ENCODE data around the gene CASQ2.
"Not testable (repeated sequence)": the region's sequence is repeated elsewhere in the genome, so short reads cannot be mapped to it uniquely, and the experiment has no call there.

CASQ2 gene

DNA sequence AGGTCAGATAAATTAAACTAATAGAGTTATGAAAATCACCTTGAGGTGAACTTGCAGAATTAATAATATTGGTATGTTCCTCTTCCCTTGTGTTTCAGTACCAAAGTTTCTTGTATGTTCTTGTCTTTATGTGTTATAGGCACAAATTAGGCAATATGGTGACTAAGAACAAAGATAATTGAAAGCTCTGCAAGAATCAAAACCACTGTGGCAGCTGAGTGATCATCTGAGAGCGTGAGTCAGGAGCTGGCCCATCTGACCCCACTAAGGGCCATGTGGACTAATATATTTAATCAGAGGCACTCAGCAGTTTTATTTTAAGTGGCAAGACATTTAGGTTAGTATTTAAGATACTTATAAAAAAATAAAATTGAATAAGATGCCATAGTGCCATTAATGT lies 12.8 kb upstream of the CASQ2 start:
- no peak for DNase-seq (ENCODE audit: low read depth, low spot score)

- not testable (repeated sequence) for DNase-seq (ENCODE audit: low read depth, low spot score)
Observed at GRCh38 chr1:115780655-115781054, 12.1 kb upstream of the CASQ2 start.

DNA sequence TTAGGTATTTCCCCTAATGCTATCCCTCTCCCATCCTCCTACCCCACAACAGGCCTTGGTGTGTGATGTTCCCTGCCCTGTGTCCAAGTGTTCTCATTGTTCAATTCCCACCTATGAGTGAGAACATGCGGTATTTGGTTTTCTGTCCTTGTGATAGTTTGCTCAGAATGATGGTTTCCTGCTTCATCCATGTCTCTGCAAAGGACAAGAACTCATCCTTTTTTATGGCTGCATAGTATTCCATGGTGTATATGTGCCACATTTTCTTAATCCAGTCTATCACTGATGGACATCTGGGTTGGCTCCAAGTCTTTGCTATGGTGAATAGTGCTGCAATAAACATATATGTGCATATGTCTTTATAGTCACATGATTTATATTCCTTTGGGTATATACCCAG lies 10.6 kb upstream of the CASQ2 start:
- not testable (repeated sequence) for DNase-seq (ENCODE audit: low read depth, low spot score)

GRCh38 chr1:115771847-115772457 lies 3.4 kb upstream of the CASQ2 start:
- peak; percentile 25 for DNase-seq (ENCODE audit: low read depth, low spot score)

DNA sequence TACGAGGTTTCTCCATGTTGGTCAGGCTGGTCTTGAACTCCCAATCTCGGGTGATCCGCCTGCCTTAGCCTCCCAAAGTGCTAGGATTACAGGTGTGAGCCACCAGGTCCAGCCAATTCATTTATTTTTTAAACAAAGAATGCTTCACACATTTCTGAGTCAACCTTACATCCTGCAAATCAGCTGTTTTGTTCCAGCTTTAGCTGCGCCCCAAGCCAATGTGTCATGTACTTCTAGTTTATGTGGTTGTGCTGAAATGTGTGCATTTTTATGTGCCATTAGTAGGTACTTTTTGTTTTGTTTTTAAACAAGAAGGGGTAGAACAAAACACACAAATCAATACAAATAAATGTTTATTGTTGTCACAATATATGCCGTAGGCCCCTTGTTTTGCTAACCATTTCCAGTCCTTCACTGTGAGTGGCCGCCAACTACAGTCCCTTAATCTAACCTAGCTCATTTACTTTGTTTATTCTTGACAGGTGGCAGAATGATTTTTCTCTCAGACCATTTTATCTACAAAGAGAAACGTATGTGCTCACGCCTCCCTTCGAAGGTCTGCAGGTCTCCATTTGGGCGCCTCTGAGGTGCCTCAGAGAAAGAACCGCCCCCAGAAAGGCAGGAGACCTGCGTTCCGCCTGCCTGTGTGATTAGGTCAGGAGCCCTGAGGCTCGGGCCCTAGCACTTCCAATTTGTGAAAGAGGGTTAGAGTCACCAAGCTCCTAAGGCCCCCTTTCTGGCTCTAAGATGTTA lies 2.8 kb upstream of the CASQ2 start:
- DNase-seq (ENCODE audit: low read depth, low spot score): no peak

DNA sequence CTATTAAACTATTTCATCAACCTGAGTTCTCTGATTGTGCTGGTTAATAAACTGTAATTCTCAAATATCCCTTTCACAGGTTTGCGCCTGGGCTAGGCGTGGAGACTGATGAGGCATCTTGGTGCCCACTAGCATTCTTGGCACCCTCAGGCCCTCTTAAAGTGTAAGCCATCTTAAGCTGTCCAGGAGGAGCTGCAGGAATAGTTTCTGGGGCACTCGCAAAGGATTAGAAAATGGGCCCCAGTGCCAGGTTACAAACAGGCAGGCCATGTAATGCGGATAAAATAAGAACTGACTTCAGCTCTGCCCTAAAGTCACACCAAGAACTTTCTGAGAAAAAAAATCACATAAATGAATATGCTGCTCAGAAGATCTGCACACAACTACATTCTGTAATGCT lies 1.1 kb downstream of the CASQ2 start:
- DNase-seq (ENCODE audit: low read depth, low spot score): no peak

DNA sequence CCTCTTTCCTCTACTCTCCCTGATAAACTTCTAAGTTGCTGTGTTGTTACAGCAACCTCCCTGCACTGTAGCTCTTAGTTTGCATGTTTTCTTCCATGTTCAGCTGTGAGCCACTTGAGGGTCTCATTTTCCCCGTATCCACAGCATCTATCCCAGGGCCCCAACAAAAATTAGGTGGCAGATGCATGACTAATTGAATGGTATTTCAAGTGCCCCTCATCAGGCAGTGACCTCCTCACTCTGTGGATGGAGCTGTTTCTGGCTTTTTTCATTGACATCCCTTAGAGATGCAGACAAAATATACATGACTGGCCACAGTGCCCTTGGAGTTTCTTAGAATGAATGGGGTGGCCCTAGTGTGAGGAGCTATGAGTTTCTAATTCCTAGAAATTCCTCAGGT lies 3.4 kb downstream of the CASQ2 start:
- DNase-seq (ENCODE audit: low read depth, low spot score): no peak

- DNase-seq (ENCODE audit: low read depth, low spot score): no peak
Observed at GRCh38 chr1:115764541-115764940, 4.0 kb downstream of the CASQ2 start.

DNA sequence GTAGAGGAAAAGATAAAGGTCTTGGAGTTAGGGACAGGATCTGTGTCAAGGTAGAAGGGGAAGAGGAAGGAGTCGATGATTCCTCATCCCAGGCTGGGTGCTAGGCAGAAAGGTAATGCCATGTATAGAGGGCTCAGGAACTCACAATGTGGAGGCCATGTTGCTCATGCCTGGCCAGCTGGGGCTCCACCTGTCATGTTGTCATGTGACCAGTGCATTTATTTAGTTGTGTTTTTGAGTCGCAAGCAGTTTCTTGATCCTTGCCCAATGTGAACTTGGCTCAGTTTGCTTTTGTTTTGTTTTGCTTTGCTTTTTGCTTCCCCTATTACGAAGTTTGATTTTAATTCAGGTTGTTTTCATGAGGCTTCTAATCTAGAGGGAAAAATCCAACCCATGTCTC lies 5.7 kb downstream of the CASQ2 start:
- DNase-seq (ENCODE audit: low read depth, low spot score): no peak

GRCh38 chr1:115761601-115762302 lies 6.8 kb downstream of the CASQ2 start:
- DNase-seq (ENCODE audit: low read depth, low spot score): no peak

- no peak for DNase-seq (ENCODE audit: low read depth, low spot score)
Observed at GRCh38 chr1:115757856-115758255, 10.7 kb downstream of the CASQ2 start.

DNA sequence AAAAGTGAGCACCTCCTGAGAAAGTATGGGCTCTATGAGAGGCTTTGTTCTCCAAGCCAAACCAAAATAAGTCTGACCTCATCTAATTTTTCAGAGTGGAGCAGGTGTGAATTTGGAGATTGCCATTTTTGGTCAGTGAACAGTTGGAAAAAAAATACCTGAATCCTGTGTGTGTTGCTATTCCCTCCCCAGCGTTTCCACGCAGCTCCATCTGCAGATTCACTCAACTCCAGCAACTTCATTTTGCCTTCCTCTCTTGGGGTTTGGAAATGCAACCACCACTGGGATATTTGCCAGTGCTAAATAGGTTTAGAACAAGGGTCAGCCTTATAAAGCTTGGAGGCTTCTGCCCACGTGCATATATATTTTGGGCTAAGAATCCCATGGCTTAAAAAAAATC lies 11.2 kb downstream of the CASQ2 start:
- no peak for DNase-seq (ENCODE audit: low read depth, low spot score)

DNA sequence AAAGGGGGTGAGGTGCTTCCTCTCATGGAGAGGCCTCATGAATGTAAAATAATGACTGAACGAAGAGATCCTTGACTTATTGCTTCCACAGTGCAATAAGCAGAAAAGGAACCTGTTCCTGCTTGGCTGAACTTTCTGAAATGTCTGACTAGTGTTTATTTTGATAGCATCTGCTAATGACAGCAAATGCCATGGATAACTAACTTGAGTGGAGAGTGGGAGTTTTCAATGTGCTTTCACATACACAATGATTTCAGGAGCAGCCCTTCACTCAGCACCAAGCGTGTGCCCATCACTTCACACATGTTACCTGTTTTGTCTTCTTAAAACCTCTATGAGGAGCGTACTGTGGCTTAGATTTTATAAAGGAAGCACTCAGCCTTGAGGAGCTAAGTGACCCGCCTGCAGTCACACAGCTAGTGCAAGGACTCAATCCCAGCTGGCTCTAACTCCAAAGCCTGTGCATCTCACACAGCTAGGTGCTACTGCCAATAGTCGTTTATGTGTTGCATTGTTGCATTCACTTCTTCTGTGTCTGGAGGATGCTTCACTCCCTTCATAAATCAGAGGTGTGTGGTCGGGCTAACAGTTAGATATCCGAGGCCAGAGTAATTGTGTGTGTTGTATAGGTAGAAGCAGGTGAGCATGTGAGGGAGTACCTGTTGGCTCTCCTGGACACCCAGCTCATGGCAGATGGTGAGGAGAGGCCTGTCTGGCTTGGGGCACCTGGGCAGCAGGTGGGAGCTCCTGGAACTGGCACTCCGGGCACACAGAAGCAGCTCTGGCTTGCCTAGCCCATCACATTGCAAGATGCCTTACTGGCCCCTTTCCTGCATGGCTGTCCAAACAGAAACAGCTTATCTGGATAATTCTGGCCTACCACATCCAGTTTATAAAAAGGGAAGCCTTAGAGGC lies 12.8 kb downstream of the CASQ2 start:
- no peak for DNase-seq (ENCODE audit: low read depth, low spot score)

DNA sequence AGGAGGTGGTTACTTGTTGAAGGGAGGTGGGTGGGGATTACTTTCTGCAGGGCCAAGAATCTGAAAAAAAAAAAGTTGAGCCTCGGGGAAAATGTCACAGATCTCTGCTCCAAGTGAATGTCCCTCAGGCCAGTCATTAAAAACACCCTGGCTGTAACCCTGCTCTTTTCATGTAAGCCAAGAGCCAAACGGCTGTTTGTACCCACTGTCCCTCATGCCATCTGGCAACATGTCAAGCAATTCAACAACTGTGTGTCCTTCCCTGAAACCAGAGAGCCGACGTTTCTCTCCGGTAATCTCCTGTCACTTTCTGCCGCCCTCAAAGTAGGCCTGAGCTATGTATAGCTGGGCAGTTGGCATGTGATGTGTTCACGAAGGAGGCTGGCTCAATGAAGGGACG lies 14.7 kb downstream of the CASQ2 start:
- DNase-seq (ENCODE audit: low read depth, low spot score): no peak

DNA sequence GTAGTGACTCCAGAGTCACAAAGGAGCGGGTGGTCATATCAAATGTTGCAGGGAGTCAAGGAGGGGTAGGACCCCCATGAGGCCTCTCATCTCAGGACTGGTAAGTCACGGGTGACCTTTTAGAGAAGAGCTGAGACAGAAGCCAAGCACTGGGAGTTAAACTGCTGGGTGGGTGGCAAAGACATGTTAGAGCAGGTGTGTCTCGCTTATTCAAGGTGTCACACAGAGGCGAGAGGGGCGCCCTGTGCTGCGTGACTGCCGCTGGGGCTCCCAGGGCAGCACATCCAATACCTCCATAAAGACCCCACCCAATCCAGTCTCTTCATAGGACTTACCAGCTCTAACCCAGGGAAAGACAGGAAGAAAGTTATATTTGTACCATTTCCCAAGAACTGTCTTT lies 15.2 kb downstream of the CASQ2 start:
- no peak for DNase-seq (ENCODE audit: low read depth, low spot score)

DNA sequence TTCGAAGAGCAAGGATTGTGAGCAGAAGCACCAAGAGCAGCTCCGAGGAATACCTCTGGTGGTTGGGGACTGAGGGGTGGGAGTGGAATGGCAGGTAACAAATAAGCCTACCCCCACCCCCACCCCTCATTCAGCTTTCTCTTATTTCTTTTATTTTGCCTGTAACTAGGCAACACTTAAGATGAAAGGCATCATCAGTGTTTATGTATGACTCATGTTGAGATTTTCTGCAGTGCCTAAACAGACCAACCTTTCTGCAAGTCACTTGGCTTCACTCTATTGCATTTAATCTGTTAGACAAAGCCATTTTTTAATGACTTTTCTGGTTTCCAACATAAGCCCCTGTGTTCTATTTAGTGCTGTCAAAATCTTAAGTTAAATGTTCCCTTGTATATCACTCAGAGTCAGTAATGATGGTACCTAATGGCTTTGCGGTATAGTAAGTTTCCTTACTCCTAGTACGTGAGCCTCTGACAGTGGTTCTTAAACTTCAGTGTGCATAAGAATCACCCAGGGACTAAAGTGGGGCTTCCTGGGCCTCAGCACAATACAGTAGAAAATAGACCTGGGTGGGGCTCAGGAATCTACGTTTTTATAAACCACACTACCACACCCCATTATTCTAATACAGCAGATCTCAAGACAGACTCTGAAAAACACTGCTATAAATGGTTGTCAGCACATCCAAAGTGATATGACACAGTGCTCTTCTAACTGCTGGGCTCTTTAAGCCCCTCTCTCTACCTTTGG lies 19.9 kb downstream of the CASQ2 start:
- DNase-seq (ENCODE audit: low read depth, low spot score): no peak

DNA sequence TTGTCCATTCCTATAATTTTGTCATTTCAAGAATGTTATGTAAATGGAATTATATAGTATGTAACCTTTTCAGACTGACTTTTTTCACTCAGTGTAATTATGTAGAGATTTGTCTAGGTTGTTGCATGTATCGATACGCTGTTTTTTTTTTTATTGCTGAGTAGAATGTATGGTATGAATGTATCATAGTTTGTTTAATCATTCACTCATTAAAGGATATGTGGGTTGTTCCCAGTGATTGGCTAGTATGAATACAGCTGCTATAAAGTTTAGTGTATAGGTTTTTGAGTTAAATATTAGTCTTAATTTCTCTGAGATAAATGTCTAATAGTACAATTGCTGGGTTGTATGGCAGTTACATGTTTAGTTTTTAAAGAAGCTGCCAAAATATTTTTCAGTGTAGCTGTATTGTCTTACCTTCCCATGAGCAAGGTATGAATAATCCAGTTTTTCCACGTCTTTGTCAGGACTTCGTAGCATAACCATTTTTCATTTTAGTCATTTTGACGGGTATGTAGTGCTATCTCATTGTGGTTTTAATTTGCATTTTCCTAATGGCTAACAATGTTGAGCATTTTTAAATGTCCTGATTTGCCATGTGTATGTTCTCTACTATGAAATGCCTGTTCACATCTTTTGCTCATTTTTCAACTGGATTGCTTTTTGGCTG lies 22.4 kb downstream of the CASQ2 start:
- no peak for DNase-seq (ENCODE audit: low read depth, low spot score)

GRCh38 chr1:115744646-115745275 lies 23.8 kb downstream of the CASQ2 start:
- DNase-seq (ENCODE audit: low read depth, low spot score): no peak

- DNase-seq (ENCODE audit: low read depth, low spot score): no peak
Observed at GRCh38 chr1:115740811-115741210, 27.7 kb downstream of the CASQ2 start.

GRCh38 chr1:115732316-115732715 lies 36.2 kb downstream of the CASQ2 start:
- no peak for DNase-seq (ENCODE audit: low read depth, low spot score)

All from brain pericyte (primary cell).